NCI-H2196 treated with DMSO at 0.1 percent for 48 hours (cell line): ENCODE measurements around the gene STUB1.

ENCODE experiments used
- DNase-seq: peaks from one replicate; lab custom pipeline; 2025; ENCODE audit not compliant: unreplicated experiment; lab: John Stamatoyannopoulos, UW

Gene STUB1

DNA sequence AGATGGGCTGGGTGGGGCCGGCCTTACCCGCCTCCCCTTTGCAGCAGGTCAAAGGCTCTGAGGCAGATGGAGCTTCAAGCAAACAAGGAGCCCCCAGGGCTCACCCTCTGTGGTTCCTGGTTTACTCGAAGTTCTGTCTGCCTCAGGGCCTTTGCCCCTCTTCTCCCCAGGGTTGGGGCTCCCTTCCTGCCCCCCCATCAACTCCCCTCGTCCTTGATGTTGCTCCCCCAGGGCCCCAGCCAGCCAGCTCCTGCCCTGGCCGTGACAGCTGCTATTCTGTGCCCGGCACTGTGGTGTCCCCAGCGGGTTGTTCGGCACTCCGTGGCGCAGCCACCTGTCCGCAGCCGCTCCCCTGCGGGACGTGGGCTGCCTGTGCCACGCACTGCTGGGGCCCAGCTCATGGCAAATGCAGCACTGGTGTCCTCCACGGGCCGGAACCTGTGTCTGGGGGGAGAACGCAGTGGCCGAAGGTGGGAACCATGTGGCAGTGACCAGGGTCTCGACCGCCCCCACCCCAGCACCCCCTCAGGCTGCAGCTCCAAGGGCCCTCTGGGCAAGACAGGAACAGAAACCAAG lies 30.4 kb downstream of the STUB1 start:
- no peak for DNase-seq

DNA sequence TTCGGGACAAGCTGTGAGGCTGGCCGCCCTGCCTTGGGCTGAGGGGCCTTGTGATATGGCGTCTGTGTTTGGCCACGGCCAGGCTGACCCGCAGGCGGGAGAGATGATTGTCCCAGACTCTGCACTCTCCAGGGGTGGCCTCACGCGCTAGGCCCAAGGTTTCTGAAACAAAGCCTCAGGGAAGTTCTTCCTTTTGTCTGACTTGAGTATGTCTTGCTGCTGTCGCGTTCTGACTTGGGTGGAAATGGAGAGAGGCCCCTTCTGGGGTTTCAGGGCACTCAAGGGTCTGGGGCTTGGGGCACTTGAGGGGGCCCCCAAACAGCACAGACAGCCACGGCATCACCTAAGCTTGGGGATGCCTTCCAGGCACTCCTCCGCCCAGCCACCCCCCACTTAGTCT lies 30.9 kb downstream of the STUB1 start:
- no peak for DNase-seq

DNA sequence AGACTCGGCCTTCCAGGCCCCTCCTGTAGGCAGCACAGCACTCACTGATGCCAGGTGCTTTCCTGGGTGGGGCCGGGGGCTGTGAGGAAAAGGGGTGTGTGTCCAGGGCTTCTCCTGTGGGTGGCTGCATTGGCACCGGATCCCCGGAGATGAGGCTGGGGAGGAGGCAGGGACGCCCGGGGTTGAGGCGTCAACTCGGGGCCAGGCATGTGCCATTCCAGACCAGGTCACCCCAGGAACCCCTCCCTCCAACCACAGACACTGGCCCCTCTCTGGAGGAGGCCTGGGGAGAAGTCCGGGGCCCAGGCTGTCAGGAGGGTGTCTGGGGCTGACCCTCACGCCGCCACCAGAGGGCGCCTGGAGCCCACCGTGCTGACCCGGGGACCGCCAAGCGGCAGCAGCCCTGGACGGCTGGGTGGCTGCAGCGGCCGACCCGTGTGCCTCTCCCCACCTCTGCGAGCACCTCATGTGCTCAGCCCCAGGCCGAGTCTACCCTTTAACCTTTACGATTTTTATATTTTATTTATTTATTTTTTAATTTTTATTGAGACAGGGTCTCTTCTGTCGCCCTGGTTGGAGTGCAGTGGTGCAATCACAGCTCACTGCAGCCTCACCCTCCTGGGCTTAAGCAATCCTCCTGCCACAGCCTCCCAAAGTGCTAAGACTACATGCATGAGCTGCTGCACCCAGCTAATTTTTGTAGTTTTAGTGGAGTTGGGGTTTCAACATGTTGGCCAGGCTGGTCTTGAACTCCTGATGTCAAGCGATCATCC lies 31.5 kb downstream of the STUB1 start:
- peak; percentile 41 for DNase-seq

DNA sequence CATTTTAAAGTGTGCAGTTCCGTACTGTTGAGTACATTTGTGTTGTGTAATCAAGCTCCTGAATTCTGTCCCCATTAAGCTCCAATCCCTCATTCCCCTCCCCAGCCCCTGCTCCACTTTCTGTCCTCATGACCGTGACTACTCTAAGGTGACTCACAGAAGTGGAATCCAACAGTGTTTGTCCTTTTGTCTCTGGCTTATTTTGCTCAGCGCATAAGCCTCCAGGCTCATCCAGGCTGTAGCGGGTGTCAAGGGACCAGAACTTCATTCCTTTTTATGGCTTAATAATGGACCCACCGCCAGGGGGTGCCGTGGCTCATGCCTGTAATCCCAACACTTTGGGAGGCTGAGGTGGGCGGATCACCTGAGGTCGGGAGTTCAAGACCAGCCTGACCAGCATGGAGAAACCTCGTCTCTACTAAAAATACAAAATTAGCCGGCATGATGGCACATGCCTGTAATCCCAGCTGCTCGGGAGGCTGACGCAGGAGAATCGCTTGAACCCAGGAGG lies 32.6 kb downstream of the STUB1 start:
- DNase-seq, result peak; percentile 25

DNA sequence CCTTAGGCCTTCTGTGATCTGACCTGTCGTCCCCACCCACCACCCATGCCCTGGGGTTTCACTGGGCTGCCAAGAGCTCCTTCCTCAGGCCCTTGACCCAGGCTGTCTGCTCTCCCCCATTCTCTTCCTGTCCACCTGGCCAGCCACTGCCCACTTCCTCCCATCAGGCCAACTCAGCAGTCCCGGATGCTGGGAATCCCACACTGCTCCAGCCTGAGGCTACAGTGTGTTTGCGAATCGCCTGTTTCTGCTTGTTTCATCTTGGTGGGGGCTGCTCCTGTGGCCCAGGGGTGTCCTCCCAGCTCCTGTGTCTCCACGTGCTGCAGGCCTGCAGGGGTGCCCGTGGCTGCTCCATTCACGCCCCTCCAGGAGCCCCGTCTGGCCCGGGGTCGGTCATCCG lies 33.9 kb downstream of the STUB1 start:
- no peak for DNase-seq

DNA sequence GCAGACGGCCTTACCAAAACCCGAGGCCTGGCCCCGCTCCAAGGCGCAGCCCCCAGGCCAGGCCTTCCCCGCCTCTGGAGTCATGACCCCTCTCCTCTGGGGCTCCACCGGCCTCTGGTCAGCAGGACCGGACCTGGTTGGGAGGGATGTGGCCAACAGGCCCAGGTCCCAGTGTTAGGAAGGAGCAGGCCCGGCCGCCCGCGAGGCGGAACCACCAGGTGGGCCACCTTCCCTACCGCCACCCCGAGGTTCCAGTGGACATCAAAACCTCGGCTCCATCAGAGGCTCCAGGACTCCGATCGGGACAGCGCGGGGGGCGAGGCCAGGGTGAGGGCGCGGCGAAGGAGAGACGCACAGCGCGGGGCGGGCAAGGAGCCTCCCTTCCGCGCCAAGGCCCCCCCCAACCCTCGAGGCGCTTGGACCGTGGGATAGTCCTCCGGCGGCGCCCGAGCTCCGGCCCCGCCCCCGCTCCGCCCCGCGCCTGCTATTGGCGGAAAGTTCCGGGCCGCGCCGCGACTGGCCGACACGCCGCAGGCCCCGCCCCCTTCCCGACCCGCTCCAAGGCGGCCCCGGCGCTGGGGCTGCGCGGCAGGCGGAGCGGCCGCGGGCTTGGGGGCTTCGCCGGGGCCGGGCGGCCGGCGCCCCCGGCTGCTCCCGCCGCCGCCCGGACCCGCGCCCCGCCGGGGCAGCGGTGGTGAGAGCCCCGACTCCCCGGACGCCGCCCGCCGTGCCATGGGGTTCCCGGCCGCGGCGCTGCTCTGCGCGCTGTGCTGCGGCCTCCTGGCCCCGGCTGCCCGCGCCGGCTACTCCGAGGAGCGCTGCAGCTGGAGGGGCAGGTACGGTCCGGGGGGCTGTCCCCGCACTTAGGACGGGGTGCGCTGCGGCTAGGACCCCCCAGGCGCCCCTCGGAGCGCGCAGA lies 34.6 kb downstream of the STUB1 start, which contains the start of gene METRN:
Gene METRN (plus strand): TSS at position 561 of the 919 bp plus-strand sequence. CDS start 172 bp downstream, at position 733.
- DNase-seq, result peak; percentile 81

DNA sequence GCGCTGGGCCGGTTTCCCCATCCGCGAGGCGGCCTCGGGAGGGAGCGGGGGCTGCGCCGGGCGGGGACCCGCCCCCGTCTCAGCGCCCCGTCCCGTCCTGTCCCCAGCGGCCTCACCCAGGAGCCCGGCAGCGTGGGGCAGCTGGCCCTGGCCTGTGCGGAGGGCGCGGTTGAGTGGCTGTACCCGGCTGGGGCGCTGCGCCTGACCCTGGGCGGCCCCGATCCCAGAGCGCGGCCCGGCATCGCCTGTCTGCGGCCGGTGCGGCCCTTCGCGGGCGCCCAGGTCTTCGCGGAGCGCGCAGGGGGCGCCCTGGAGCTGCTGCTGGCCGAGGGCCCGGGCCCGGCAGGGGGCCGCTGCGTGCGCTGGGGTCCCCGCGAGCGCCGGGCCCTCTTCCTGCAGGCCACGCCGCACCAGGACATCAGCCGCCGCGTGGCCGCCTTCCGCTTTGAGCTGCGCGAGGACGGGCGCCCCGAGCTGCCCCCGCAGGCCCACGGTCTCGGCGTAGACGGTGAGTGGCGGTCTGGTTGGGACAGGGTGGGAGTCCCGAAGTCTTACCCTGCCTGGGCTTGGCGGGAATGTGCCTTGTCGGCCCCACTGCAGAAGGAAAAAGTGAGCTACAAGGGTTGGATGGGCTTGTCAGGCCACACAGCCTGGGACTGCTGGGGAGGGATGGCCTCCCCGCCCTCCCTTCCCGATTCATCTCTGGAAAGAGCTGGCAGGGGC lies 35.4 kb downstream of the STUB1 start:
- no peak for DNase-seq

DNA sequence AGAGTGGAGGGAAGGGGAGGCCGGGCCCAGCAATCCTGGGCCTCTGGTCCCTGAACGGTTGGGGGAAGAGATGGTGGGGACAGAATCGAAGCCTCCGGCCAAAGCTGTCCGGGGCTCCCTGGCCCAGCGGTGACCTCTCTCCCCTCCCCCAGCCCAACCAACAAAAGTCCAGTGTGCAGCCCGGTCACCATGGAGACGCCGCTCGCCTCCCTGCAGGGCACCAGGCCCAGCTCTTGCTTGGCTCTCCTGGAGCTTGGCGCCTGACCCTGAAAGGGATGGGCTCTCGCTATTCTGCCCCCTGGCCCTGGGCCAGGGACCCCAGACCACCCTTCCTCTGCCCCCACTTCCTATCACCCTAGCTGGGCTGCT lies 36.0 kb downstream of the STUB1 start:
- DNase-seq, result peak; percentile 62

DNA sequence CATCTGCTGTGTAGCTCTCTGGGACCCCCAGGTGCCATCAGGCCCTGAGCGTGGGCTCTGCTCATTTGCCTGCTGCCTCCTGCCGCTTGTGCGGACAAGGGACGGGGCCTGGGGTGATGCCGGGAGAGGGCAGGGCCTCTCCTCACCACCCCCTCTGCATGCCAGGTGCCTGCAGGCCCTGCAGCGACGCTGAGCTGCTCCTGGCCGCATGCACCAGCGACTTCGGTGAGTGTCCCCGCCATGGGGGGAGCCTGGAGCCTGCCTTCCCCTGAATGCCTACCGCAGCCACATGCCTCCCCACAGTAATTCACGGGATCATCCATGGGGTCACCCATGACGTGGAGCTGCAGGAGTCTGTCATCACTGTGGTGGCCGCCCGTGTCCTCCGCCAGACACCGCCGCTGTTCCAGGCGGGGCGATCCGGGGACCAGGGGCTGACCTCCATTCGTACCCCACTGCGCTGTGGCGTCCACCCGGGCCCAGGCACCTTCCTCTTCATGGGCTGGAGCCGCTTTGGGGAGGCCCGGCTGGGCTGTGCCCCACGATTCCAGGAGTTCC lies 36.6 kb downstream of the STUB1 start:
- DNase-seq, result no peak

DNA sequence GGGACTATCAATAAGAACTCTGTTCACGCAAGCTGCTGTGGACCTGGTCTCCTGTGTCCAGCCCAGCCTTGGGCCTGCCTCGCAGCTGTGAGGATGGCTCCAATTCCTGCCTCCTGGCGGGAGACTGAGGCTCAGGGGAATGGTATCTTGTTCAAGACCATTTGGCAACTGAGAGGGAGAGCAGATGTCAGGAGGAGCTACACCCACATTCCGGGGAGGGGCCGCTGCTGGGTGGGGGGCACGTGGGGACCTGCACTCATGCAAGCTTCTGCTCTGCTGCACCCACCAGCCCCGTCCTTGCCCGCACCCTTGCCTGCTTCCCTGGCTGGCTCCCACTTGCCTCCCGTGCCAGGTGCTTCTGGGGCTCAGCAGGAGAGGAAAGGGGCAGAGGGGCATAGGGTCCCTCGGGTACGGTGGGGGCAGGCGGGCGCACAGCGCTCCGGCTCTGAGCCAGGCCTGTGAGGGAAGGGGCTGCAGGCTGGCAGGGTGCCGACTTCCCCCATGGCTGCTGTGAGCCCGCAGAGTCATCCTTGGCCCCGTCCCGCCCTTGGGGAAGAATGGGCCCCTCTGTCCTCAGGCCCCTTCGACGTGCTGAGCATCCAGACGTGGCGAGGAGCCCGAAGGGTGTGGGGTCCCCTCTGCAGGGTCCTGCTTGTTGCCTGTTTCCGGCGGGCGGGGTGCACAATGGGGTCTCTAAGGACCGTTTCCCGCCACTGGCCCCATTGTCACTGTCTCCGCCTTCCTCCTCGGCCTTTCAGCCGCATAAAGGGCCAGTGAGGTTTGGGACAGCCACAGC lies 37.4 kb downstream of the STUB1 start:
- no peak for DNase-seq

DNA sequence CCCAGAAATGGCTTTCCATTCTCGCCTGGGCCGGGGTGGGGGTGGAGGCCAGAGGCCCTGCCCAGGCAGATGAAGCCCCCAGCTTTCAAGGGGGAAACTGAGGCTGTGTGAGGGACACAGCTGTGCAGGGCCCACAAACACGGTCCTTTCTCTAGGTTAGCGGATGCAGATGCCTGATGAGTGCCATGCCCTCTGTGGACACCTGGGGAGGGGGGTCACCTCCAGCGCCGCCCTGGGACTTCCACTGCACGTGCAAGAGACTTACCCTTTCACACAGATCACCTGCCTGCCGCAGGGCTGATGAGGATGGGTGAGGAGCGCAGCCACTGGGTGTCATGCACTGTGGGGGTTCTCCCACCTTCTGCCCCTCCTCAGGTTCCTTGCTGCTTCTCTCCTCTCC lies 38.2 kb downstream of the STUB1 start:
- no peak for DNase-seq

DNA sequence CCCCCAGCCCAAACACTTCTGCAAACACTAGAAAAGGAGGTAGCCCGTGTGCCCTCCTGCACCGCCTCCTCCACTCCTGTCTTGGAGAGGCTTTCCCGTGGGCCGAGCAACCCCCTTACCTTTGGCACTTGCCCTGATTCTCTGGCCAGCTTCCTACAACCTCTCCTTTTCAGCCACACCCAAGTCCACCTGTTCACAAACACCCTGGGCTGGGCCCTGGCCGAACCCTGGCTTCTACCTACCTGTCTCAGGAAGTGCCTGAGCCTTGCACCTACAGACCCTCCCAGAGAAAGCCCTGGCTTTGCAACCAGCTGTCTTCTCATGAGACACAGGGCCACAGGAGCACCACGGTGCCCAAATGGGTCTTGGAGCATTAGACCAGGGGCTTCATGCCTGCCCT lies 38.7 kb downstream of the STUB1 start:
- DNase-seq, result no peak

DNA sequence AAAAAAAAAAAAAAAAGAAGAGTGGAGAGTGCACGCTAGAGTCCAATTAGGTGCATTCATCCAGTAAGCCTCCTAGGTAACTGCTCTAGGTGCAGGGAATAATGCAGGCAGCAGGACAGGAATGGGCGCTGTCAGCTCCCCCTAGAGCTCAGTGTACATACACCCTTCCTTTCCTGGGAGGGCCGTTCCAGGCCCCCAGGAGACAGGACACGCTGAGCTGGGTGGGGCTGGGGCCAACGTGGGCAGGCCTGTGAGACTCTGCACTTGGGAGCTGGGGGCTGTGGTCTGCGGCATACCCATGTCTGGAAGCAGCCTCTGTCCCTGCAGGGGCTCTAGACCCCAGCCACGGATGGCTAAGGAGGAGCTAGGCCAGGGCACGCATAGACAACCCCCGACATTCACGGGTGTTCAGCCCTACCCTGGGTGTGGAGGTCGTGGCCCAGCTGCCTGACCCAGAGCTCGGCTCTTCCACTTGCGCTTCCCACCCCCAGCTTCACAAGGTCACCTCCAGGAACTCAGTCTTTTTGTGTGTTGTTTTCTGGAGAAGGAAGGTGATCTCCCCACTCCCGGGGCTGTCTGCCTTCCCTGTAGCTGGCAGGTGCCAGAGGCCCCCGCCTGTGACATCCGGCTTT lies 39.7 kb downstream of the STUB1 start:
- DNase-seq, result peak; percentile 35

DNA sequence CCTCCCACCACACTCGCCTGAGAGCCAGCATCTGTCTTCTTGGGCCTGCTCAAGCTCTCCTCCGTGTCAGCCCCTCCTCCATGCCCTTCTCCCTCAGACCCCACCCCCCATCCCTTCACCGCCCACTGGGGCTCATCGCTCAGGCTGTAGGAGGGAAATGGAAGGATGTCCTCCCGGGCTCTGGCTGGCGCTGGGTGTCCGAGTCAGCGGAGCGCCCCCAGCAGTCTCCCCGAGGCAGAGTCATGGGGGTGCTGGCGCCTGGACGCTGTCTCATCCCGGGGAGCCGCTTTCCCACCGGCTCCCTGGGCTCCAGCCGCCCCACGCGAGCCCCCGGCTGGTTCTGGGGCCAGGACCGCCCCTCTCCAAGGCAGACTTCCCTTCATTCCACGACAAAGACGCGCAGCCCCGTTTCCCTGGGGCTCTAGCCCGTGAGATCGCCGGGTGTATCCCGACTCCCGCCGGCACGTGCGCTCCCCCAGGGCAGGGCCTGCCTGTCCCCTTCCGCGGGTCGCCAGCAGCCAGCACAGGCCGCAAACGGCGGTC lies 40.3 kb downstream of the STUB1 start:
- DNase-seq, result peak; percentile 76

DNA sequence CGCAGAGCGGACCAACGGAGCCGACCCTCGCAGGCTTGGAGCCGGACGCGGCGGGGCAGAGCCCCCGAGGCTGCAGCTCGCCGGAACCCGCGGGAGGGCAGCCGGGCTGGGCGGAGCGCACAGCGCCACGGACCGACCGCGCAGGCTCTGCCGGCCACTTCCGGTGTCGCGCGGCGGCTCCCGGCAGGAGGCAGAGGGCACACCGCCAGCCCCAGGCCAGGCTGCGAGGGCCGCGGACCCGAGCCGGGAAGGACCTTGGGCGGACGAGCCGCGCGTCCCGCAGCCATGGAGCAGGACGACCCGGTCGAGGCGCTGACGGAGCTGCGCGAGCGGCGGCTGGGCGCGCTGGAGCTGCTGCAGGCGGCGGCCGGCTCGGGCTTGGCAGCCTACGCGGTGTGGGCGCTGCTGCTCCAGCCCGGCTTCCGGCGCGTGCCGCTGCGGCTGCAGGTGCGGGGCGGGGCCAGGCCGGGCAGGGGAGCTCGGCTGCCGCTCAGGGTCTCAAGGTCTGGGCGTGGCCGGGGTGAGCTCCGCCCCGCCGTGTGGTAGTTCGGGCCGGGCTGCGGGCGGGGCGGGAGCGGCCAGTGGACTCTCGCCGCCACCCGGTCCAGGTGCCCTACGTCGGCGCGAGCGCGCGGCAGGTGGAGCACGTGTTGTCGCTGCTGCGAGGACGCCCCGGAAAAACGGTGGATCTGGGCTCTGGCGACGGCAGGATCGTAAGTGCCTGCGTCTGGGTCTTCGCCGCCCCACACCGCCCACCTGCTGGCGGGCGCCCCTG lies 41.0 kb downstream of the STUB1 start, which contains the start of gene ANTKMT:
Gene ANTKMT (plus strand): TSS at position 157 of the 775 bp plus-strand sequence. CDS start 129 bp downstream, at position 286.
- DNase-seq, result peak; percentile 93

DNA sequence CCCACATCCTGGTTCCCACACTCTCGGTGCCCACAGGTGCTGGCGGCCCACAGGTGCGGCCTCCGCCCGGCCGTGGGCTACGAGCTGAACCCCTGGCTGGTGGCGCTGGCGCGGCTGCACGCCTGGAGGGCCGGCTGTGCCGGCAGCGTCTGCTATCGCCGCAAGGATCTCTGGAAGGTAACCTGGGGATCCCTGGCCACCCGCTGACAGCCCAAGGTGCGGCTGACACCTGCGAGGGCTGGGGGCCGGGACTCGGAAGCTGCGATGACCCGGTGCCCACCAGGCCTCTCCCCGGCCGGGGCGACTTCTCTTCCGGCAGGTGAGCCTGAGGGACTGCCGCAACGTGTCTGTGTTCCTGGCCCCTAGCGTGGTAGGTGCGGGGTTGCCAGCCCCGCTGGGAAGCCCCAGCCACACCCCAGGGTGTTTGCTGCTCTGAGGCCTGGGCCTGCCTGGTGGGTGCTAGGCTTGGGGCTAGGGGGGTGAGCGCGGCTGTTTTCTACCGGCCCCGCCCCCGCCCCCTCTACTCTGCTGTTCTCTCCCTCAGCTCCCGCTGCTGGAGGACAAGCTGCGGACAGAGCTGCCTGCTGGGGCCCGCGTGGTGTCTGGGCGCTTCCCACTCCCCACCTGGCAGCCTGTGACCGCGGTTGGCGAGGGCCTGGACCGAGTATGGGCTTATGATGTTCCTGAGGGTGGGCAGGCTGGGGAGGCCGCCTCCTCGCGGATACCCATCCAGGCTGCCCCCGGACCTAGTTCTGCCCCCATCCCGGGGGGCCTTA lies 41.7 kb downstream of the STUB1 start:
- DNase-seq, result no peak
